Stimulated activated CD4-positive, alpha-beta T cell treated with anti-CD3 and anti-CD28 coated beads, TNF-alpha, amount 100 ng/mL, for 24 hours (primary cell): Measurements from ENCODE around the gene TTC7B.

Experiments
- DNase-seq, 3 experiments: peaks; one replicate each; pipeline ENCODE4 v3.0.0-alpha.2; 2020; ENCODE audit warnings: low read depth in 3 of 3

Gene TTC7B

DNA sequence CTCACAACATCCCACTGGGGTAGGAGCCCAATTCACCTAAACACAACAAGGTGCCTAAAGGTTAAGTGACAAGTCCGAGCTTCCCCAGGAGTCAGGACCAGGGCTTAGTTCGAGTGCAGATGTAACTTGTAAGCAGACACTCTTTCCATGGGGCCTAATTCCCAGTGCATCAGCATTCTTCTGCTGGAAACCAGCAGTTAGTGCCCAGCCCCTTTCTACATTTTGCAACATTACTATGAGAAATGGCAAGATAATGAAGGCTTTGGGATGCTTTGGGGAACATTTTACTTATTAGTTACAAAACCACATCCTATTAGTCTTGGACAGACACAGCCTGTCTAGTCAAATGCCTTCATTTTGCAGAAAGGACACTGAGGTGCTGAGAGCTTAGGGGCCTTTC lies 239.6 kb downstream of the TTC7B start:
- DNase-seq: no peak

DNA sequence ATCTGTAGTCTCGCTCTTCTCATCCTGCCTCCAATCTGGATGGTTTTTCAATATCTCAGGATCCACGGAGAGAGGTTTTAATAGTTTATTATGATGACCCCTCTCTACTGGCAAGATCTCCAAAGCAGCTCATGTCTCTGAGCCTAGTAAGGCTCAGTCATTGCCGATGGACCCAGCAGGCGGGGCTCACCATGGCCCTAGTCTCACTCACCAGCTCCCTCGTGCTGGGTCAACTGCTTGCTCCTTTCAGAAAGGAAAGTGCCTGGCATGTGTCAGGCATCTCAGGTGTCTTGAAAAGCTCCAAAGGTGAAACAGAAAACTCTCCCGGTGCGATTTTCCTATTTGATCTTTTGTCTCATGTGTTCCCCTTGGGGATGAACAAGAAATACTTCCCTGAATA lies 240.4 kb downstream of the TTC7B start:
- no peak for DNase-seq

DNA sequence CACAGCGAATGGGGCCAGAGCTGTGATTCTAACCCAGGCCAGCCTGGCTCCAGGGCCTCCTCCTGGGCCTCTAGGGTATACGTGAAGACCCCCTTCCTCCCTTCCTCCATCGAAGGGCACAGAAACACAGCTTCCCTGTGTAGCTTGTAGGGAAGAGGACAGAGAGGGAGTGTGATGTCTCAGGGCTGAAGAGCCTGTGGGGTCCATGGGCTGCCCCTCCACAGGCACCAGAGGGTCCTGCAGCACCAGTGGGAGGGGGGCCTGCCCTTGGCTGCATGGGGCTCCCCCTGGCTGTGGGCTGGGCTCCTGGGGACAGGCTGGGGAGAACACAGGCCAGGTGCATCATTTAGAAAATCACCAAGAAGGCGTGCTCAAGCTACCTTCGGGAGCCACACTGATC lies 240.9 kb downstream of the TTC7B start:
- no peak for DNase-seq

DNA sequence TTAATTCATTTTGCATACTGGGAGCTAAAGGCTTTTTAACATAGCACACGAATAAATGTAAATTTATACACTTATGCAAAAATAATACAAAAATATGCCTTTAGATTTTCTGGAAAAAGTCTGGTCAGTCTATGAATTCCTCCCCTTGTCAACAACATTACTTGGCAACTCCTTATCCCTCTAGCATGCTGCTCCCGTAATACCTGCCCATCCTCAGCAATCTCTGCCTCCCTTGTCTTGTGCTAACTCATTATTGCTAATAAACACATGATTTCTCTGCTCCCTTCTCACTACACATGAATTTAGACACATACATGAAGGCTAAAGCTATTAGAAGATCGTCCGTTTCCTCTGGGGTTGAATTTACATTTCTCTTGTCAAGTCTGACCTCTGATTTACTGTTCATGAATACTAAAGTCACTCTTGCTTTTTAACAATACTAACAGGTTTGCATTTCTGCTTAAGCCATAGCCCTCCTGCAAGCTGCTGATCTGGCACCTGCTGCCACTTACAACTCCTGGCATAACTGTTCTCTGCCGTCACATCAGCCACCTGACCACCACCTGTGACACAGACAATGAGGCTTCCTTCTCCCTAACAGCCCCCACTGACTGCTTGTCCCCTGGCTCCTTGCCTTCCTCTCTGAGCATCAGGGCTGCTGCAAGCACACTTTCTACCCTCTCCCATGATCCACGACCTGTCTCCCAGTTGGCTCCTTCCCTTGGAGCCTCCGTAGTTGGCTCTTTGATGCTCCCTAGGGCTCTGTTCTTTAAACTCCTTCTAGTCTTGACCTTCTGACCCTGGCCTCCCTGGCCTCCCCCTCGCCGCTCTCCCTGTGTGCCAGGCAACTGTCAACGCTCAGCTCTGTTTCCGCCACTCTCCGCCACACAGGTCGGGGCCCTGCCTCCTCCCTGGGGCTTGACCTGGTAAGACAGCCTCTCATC lies 241.8 kb downstream of the TTC7B start:
- no peak for DNase-seq

DNA sequence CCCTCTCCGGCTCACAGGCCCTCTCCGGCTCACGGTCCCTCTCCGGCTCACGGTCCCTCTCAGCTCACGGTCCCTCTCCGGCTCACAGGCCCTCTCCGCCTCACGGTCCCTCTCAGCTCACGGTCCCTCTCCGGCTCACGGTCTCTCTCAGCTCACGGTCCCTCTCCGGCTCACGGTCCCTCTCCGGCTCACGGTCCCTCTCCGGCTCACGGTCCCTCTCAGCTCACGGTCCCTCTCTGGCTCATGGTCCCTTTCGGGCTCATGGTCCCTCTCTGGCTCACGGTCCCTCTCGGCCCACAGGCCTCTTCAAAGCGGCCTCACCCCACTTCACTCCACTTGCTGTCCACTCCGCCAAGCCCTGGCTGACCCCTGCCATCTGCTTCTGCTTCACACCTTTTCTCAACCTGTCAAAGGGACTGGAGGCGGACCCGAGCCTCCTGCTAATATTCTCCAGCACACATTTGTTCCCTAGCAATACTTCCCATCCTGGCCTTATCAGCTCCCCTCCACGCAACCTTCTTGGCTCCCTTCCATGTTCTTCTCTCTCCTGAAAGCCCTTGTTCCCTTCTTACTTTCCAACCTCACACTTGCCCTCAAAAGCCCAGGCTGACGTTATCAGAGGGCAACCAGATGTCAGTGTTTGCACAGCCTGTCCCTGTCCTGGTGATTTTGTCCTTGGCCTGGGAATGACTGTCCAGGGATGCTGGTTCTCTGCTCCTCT lies 242.7 kb downstream of the TTC7B start:
- no peak for DNase-seq

DNA sequence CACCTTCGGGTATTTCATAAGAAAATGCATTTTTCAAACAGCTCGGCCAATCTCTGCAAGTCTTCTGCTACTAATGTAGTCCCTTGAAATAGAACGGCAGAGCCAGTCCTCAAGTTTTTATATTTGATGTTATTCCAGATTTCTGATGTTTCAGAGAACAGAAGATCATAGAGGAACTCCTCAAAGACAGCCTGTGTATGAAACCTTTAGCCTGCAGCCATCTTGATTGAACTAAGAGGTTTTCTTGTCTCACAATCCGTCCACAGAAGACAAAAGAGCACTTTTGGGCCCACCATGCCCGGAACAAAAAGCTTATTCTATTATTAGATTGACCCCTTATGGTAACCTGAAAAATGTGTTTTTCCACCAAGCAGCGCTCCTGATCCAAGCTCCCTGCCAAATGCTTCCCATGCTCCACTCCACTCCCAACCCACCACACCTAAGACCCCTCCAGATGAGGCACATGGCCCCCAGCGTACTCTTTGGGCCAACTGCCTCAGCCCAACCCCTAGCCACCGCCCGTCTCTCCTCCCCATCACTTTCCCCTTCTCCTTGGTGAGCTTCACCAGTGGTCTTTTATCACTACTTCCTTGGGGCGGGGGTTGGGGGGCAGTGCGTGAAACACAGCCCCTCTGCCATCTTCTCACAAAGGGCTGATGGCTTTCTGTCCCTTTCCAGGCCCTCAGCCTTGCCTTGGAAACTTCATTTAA lies 243.6 kb downstream of the TTC7B start:
- DNase-seq: no peak

DNA sequence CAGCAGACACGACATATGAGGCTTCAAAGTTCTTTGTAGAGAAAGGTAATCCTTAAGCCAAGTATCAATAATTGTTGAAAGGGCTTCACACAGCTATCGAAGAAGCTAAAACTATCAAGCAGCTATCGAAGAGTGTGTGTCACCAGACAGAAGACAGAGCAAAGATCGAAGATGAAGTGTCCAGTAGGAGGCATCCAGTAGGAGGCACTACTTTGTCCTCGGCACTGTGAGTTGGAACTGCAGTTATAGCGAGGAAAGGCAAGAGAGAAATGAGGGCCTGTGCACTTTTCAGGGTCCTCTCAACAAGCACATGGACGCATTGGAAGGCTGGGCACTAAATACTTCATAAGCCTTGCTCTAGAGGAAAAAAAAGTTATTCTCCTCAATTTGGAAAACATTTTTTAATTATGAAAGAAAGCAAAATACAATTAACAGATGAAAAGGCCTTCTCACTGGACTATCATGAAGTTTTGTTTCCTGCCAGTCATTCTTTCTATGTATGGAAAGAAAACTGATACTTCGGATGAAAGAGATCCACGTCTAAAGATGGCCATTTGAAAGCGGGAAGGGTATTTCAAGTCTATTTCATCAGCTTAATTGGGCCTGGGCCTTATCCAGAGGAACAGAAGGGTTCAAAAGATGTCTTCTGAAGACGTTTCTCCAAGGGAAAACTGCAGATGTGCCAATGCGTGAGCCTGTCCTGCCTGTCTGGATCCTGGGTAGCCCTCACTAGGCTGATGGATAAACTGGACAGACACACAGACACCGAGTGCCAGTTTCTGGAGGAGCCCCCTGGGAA lies 244.9 kb downstream of the TTC7B start:
- DNase-seq: no peak

DNA sequence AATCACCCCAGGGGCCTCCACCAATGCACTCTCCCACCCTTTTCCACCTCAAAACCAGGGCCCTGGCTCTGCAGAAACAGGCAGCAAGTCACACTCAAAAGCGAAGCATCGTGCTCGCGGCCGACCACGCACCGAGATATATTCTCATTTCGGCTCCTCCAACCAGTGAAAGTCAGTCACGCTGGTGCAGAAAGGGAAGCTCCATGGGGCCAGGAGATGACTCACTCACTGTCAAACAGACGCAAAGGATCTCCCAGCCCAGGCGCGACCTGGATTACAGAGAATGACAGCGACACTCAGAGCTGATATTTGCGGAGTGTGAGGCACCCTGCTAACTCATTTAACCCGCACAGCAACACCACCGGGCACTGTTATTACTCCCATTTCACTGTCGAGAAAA lies 245.8 kb downstream of the TTC7B start:
- no peak for DNase-seq

DNA sequence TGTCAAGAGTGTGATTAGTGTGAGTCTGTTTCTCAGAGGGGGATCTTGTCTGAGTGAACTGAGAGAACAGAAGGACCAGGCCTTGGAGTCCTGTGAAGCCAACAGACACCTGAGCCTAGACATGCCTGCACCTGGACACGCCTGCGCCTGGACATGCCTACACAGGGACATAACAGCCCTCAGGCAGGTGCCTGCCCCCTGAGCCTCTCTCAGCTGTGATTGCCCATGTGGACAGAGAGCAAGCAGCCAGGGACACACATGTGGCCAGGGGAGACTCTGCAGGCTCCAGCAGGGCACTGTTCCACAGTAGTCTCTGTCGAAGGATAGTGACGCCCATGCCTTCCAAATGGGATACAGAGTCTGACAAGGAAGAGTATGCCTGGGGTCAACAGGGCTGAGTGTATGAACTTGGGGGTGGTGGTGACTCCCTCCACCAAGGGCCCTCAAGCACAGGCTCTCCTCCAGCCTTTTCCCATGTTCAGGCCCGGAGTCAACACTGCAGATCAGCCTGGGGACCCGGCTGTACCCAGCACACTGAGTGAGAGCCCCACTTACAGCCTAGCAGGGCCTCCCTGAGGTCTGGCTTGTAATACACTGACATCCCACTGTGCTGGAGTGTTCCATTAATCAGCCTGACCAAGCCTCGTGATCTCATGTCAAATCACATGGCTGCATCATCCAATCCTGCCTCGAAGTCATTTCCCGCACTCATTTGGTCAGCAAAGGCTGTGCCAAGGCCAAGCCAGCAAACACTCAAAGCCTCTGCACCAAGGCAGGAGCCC lies 246.4 kb downstream of the TTC7B start:
- no peak for DNase-seq

DNA sequence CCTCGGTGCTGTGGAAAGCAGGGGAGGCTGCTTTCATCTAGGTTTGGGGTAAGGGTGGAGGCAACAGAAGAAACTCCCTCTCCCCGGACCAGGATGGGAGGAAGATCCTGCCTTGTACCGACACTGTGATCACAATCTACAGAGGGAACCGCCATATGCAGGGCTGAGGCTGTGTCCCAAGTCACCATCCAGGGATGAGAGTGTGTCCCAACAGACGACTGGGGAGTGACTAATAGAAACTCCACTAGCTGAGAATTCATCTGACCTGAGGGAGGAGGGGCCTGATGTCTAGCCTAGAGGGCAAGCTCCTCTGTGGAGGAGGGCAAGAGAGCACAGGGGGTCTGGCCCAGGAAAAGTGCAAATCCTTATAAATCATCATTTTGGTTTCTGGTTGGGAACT lies 247.0 kb downstream of the TTC7B start:
- DNase-seq: no peak

DNA sequence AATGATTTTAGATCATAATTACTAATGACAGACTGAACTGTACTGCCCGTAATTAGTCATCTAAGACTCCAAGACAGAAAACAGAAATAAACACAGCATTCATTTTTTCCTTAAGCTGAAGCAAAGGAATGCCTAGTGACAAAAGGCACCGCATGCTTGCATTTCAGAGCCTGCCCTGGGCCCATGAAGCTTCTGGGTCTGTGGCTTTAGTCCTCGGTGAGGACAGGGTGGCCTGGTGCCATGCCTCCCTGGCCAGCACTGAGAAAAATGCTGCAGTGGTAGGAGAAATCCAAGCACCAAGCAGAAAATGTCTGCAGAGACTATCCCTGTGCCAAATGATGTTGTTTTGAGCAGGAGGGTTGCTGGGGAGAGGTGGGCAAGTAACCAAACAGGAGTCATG lies 247.8 kb downstream of the TTC7B start:
- no peak for DNase-seq

DNA sequence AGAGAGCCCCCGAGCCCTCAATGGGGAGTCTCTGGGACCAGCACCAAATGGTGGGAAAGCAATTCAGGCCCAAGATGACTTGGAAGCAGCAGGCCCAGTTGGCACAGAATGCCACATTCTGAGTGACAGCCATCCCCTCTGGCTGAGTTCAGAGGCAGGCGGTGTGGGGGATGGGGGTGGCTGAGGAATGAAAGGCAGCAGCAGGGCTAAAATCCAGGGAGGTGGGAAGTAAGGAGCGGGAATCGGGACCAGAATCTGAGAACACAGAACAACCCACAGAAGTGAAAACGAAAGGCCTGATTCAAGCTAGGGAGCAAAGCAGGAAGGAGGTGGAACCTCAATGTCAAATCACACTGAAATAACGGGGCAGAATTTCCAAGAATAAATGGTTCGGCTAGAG lies 248.2 kb downstream of the TTC7B start:
- no peak for DNase-seq

DNA sequence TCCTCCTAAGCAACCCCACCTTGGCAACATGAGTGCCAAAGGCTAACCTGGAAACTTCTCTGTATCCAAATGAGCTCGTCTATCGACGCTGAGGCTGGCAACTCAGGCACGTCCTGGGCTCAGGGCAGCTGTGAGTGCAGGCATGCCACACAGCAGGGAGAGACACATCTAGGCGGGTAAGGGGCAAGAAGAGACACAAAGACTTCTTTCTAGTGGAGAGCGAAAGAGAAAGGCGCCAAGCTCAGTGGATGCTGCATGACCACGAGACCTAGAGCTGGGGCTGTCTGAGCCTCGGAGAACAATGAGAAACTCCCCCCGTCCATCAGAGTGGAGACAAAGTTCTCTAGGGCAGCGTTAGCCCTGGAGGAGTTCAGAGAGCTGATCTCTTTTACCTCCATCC lies 249.0 kb downstream of the TTC7B start:
- DNase-seq: no peak

DNA sequence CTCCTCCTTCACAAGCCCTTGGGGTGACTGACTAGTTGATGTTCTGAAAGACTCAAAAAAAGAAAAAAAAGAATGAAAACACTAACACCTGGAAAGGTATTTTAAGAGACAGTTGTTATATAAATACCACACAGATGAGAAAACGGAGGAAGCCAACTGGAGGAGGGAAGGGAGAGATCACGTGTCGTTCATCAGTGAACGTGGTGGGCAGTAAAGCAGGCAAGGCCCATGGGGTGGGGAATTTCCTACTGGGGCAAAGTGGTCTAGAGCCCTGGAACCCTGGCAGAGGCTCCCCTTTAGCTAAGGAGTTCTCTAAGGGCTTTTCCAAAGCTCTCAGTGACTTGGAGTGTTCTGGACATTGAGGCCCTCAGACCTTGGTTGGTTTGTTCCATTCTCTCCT lies 249.7 kb downstream of the TTC7B start:
- no peak for DNase-seq

DNA sequence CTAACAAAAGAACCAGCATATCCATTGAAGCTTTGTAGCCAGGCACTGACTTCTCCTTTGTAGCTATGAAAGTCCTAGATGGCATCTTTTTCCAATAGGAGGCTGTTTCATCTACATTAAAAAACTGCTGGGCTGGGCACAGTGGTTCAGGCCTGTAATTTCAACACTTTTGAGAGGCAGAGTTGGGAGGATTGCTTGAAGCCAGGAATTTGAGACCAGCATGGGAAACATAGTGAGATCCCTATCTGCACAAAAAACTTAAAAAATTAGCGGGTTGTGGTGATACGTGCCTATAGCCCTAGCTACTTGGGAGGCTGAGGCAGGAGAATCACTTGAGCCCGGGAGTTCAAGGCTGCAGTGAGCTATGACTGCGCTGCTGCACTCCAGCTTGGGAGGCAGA lies 251.7 kb downstream of the TTC7B start:
- DNase-seq: no peak

DNA sequence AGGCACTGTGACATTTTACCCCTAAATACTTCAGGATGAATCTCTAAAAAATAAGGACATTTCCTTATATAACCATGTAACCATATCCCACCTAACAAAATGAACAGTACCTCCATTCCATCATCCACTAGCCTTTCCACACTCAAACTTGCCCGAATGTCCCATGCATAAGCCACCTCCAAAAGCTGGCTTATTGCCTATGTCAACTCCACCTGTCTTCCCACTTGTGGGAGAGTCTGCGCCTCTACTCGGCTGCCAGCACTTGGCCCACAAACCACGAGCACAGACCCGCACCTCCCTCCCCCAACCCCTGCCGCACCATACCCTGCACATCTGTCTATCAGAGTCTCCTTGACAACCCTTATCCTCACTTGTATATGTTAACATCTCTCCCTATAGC lies 253.6 kb downstream of the TTC7B start:
- no peak for DNase-seq

DNA sequence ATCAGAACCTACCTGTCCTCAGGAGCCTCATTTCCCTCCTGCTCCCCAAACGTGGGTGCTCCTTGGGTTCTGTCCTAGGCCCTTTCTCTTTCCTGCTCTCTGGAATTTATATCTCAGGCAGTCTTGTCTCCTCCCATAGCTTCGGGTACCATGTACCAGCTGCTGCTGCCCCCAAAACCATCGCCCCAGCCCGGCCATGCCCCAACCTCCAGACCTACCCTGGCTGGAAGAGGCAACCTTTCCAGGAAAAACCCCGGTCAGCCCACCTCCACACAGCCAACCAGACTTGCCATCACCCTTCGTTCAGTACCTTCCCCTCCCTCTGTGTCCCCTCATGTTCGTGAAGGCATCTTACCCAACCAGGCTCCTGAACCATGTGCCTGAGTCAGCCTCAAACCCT lies 254.3 kb downstream of the TTC7B start:
- DNase-seq: no peak

DNA sequence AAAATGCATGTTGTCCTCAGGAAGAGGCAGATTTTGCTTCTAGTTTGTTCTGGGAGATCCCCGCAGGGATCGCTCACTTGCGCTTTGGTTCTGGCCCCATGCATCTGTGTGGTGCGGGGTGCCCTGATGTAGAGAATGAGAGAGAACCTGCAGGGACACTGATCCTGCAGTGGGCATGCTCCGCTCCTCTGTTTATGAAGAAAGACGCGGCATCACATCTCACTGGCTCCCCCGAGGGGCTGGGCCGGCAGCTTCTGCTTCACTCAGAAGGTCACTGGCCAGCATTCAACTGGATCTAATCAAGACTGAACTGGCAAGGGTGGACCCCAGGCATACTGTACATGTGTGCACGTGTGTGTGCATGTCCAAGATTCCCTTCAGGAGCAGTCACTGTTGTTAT lies 255.2 kb downstream of the TTC7B start:
- DNase-seq: no peak

DNA sequence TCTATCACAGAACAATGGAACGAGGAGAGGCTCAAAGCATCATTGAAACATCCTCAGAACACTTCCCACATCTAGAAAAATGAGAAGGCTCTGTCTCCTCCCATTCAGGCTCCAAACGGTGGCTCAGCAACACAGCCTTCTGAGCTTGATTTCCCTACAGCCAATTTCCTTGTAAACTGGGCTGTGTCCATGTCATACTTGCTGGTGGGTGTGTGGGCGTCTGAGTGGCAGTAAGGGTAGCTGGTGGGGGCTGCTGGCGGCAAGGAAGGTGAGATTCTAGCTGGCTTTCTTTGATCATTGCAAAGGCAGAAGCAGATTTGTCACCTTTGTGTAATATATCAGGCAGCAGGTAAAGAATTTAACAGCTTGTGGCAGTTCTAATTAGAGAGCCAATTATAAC lies 255.7 kb downstream of the TTC7B start:
- DNase-seq: no peak

DNA sequence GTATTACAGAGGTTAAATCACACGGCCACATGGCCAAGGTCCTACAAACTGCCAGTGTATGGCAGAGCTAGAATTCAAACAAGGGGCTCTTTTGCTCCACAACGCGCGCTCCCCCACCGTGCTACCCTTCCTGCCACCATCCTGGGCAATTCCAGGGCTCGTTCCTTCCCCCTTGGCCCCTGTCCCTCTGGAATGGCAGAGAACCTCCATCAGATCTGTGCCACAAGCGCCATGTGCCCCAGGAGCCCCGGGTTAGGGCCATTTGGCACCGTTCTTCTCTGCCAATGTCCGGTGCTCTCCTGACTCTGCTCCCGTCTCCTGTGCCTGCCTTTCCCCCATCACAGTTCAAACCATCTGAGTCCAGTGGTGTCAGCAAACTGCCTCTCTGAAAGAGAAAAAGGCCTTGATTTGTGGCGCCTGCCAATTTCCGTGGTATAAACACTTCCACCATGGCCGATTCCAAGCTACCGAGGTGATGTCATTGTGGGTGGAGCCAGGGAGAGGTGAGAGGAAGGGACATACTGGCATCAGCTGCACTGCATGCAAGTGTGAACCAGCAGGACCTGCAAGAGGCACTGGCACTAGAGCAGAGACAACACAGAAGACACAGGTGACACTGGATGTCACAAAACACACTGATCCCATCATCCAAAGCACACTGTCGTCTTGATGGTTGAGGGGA lies 256.3 kb downstream of the TTC7B start:
- DNase-seq: no peak
